ENCODE data around the gene PSENEN. TPM values are rescaled to one million over a fixed set of nuclear protein-coding genes. Genes with fewer than 3 reads are reported as not detected.

PSENEN gene
- total RNA-seq, 1 experiment from 2014 or later: 69.7 TPM

DNA sequence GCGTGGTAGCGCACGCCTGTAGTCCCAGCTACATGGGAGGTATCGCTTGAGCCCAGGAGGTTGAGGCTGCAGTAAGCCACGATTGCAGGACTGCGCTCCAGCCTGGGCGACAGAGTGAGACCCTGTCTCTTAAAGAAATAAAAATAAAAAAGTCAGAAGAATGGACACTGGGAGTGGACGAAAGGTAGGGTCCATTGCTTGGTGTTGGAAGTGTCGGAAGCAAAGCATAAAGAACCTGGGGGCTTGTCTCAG is 29.5 kb downstream of the PSENEN start:
- Histone ChIP-seq H4K5ac (ENCODE audit: insufficient read length, low read depth, low read length) (no peak overlapping the region), H3K27me3 (ENCODE audit: insufficient read depth, low read length) (no peaks in the 10 kb centered on the region), H4K20me1 (ENCODE audit: control insufficient read depth, insufficient read depth, insufficient read length) (no peaks in the 10 kb centered on the region), H2AK5ac (ENCODE audit: insufficient read length, low read length) (no peak overlapping the region), H2BK15ac (ENCODE audit: low read depth, low read length) (no peak overlapping the region), H3K23me2 (ENCODE audit: insufficient read length, low read depth, low read length, poor library complexity, severe bottlenecking) (peaks cover 5% of the 10 kb centered on the region), H3K79me1 (ENCODE audit: insufficient read depth, low read depth, low read length, poor library complexity, severe bottlenecking) (no peaks in the 10 kb centered on the region), H2BK5ac (ENCODE audit: insufficient read length, low read length) (no peak overlapping the region), H3K4me1 (ENCODE audit: insufficient read depth, low read length) (peaks cover 5% of the 10 kb centered on the region; the same call in 1 of the 2 replicates), H3T11ph (ENCODE audit: low read length) (no peak overlapping the region), H2AFZ (ENCODE audit: low read length) (no peak overlapping the region), H3K18ac (ENCODE audit: insufficient read length, low read depth, low read length) (no peak overlapping the region), H3K27ac (ENCODE audit: insufficient read length, low read depth, low read length) (no peak overlapping the region), H4K8ac (replicated peaks; ENCODE audit: insufficient read length, low read depth, low read length) (no peak overlapping the region), H2BK12ac (ENCODE audit: insufficient read length, low read depth, low read length) (no peak overlapping the region), H3K79me2 (ENCODE audit: insufficient read depth, low read length) (no peaks in the 10 kb centered on the region), H3K9ac (ENCODE audit: extremely low read depth, insufficient read length, low read length) (no peak overlapping the region), H3K23ac (ENCODE audit: insufficient read length, low read depth, low read length) (no peak overlapping the region), H3K4me2 (ENCODE audit: insufficient read depth, insufficient read length, low read length) (no peak overlapping the region), H3K14ac (ENCODE audit: insufficient read depth, low read length) (no peak overlapping the region), H2BK20ac (ENCODE audit: low read depth, low read length, poor library complexity, severe bottlenecking) (no peak overlapping the region), H4K91ac (ENCODE audit: insufficient read length, low read depth, low read length) (no peak overlapping the region), H2BK120ac (ENCODE audit: low read depth, low read length, poor library complexity, severe bottlenecking) (no peak overlapping the region), H3K56ac (ENCODE audit: insufficient read length, low read depth, low read length) (no peak overlapping the region), H3K9me3 (ENCODE audit: control insufficient read depth, low read depth, low read length) (no peaks in the 10 kb centered on the region), H3K4ac (ENCODE audit: low read depth, low read length) (no peak overlapping the region)
- H3K27ac Mint-ChIP-seq: no peak overlapping the region
- H3K4me3 Mint-ChIP-seq: peak overlapping the region; percentile 65 to 88
- TF ChIP-seq, protein P1, sequence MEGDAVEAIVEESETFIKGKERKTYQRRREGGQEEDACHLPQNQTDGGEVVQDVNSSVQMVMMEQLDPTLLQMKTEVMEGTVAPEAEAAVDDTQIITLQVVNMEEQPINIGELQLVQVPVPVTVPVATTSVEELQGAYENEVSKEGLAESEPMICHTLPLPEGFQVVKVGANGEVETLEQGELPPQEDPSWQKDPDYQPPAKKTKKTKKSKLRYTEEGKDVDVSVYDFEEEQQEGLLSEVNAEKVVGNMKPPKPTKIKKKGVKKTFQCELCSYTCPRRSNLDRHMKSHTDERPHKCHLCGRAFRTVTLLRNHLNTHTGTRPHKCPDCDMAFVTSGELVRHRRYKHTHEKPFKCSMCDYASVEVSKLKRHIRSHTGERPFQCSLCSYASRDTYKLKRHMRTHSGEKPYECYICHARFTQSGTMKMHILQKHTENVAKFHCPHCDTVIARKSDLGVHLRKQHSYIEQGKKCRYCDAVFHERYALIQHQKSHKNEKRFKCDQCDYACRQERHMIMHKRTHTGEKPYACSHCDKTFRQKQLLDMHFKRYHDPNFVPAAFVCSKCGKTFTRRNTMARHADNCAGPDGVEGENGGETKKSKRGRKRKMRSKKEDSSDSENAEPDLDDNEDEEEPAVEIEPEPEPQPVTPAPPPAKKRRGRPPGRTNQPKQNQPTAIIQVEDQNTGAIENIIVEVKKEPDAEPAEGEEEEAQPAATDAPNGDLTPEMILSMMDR (conservative IDR thresholded peaks at IDR 0.05): no peak
- H3K9me3 Mint-ChIP-seq: no peaks in the 10 kb centered on the region; a peak in 1 of 5 replicates
- WGBS (ENCODE audit: extremely low coverage, insufficient read length, low lambda C conversion rate): no CpG with 5 or more reads among the region's 9 CpGs
- DNase-seq: no peak
- peaks cover 0 to 8% (median 2%) of the 10 kb centered on the region in 3 experiments; a peak in 3 of 7 replicates for H3K36me3 Mint-ChIP-seq (ENCODE audit: insufficient read depth in 1 of 3, low read depth in 3 of 3)
- H3K4me1 Mint-ChIP-seq: peaks cover 25 to 29% of the 10 kb centered on the region in 2 experiments
- peaks cover 45% of the 10 kb centered on the region for H3K27me3 Mint-ChIP-seq (ENCODE audit: low read depth)
